HG03039 (cell line): ENCODE measurements around the gene MARCHF10.

Experiments used
- ATAC-seq: cut with Tn5 transposase; IDR thresholded peaks from one replicate; pipeline ENCODE4 v1.9.1; 2021; ENCODE audit warnings: mild to moderate bottlenecking, moderate library complexity; ENCODE audit not compliant: unreplicated experiment

The MARCHF10 gene

DNA sequence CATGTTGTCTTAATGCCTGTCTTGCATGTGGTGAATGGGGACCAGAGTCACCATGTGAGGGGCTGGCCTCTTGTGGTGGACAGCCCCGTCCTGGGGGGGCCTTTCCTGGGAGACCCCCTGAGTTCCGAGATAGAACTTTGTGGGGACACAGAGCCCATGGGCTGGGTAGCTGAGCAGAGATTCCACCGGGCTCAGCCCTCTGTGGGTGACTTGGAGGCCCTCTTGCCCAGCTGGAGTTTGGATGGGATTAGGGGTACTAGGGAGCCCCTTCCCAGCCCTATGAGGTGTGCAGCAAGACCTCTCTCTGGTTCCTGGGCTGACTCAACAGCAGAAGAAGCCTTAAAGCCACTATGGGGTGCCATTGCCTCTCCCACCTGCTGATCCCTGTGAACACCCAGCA is 142.5 kb downstream of the MARCHF10 start:
- ATAC-seq: no peak

DNA sequence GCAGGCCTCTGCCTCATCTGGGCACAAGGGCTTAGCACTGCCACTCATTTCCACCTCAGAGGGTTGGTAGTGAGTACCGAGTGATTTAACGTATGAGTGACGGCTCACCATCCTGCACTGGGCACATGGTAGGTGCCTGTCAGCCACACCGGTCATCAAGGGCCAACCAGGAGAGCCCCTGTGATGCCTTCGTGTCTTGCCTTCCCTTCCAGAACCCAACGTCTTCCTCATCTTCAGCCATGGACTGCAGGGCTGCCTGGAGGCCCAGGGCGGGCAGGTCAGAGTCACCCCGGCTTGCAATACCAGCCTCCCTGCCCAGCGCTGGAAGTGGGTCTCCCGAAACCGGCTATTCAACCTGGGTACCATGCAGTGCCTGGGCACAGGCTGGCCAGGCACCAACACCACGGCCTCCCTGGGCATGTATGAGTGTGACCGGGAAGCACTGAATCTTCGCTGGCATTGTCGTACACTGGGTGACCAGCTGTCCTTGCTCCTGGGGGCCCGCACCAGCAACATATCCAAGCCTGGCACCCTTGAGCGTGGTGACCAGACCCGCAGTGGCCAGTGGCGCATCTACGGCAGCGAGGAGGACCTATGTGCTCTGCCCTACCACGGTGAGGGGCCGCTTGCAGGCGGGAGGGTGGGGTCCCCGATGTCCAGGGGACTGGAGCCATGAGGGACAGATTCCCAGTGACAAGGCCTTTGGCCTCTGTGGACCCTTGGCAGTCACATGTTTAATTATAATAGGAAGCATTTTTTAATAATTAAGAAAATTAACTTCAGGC is 143.6 kb downstream of the MARCHF10 start:
- ATAC-seq: no peak

DNA sequence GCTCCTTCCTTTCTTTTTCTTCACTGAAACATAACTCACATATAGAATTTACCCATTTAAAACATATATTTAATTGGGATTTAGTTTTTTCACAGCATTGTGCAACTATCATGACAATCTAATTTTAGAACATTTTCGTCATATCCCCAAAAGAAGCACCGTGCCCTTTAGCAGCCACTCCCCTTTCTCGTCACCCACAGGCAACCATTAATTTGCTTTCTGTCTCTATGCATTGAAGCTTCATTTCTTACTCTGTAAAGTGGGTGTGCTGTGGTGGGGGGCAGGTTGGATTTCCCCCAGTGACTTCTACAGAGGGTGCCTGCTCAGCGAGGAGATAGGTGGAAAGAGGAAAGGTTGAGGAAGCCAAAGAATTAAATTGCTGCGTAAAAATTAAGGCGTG is 144.8 kb downstream of the MARCHF10 start:
- no peak for ATAC-seq

DNA sequence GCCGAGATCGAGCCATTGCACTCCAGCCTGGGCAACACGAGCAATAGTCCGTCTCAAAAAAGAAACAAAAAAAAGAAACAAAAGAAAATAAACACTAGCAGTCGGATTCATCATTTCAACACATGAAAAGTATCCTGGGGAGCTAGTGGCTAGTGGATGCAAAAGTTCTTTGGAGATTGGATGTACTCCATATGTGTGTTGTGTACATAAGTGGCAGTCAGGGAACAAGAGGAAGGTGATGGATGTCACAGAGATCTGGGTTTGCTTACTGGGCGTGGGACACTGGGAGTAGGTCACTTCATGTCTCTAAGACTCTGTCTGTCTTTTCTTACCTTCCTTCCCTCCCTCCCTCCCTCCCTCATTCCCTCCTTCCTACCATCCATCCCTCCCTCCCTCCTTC is 145.3 kb downstream of the MARCHF10 start:
- no peak for ATAC-seq

DNA sequence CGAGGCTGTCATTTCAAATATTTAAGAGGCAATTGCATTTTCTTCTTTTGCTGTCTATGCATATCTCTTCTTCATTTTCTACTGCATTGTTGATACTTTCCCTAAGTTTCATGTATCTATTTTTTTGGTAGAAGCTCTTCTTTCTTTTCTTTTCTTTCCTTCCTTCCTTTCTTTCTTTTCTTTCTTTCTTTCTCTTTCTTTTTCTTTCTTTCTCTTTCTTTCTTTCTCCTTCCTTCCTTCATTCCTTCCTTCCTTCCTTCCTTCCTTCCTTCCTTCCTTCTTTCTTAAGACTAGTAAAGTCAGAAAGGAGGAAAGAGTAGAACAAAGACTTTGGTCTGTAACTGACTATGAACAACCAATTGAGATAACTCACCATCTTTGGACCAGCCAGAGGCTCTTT is 146.8 kb downstream of the MARCHF10 start:
- no peak for ATAC-seq

DNA sequence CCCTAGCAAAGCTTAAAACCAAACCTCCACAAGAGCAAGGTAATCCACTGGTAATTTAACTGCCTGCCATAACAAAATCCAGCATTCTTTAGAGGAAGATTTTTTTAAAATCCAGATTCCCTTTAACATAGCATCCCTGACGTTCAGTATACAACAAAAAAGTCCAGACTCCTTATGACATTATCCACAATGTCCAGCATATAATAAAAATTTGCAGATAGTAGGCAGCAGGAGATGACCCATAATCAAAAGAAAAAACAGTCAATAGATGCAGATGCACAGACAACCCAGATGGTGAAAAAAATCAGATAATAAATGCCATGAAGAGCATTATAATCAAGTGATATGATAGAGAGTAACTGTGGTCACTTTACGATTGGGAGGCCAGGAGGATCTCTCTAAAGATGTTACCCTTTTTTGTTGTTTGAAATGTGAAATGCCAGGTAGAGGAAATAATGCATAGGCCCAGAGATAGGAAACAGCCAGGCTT is 147.4 kb downstream of the MARCHF10 start:
- ATAC-seq: no peak

DNA sequence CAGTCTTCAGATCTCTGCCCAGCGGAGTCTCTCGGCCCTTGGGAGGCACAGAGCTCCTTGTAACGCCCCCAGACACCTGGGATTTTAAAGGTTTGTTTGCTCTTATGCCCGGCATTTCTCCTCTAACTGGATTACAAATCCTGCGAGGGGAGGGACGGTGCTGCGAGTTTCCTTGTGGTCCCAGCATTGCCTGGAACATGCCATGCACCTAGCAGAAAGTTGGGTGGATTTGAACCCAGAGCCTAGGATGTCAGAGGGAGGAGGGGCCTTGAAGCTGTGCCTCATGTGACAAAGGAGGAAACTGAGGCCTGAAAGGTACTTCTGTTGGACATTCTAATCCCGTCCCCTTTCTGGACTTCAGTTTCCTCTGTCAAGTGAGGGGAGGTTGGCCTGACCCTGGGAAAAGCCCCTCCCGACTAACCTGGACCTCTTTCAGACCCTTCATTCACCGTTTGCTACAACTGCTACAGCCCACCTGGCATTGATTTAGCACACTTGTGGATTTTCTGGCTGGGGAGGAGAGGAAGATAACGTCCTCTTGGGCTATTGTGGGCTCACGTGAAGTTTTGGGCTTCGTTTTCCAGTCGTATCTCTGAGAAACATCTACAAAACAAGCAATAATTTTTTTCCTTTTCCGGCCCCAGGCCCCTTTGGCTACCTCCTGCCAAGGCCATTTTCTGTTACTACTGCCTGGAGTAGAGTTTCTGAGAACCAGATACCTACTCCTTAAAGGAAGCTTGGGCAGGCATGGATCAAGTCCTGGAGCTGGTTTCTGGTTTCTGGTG is 149.8 kb downstream of the MARCHF10 start:
- ATAC-seq: no peak

DNA sequence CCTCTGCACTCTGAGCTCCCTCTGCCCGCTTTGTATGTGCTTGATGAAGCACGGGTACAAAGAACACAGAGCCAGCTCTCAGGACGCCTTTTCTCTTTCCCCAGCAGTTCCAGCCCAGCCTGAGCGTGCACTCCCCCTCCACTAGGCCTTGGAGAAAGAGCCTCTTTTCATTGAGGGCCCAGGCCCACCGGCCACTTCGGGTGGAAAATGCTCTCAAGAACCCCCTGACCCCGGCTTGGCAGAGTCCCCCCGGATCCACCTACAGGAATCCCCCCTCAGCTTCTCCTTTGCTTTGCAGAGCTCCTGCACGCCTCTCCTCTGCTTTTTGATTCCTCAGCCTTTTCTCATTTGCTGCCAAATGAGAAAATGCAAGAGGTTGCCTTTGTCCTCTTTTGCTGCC is 150.4 kb downstream of the MARCHF10 start:
- no peak for ATAC-seq

DNA sequence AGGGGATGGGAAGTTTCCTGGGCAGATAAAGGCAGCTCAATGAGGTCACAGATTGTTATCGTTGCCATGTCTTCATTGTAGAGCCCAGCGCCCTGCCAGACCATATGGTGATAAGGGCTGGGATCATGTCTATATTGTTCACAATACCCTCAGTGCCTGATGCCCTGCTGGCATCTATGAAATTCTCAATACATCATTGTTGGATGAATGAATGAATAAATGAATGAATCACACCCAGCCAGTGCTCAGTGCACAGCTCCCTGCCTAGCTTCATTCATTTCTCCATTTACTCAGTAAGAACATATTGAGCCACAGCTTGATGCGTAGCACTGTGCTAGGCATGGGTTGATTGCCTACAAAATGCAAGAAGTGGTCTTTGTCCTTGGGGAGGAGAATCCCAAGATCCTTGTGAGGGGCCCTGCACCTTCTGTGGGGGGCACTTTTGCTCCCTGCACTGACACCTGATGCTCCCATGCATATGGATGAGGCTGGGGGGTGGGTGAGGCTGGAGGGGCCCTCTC is 150.9 kb downstream of the MARCHF10 start:
- ATAC-seq: no peak

DNA sequence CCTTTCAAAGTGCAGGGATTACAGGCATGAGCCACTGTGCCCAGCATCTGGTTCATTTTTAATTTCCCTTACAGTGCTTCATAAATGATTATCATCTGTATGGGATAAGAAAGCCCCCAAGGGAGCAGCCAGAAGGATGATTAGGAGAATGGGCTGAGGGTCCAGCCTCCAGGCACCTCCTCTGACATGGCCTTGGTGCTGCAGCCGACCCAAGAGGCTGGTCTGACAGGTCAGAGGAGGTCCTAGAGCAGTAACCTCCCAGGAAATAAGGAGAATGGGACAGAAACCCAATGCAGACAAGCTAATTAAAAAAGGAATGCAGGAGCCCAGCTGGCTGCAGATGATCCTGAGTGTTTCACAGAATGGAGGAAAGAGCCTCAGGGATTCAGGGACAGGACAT is 151.7 kb downstream of the MARCHF10 start:
- ATAC-seq: no peak

DNA sequence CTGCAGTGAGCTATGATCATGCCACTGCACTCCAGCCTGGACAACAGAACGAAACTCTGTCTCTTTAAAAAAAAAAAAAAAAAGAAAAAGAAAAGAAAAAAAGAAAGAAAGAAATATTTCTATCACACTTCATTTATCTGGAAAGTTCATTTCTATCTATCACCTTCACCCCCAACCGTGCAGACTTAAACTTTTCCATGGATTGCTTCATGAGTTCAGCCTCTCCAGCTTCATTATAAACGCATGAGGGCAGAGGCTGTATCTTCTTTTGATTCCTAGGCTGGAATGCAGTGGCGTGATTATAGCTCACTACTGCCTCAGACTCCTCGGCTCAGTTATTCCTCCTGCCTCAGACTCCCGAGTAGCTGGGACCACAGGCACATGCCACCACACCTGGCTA is 152.5 kb downstream of the MARCHF10 start:
- ATAC-seq: no peak

DNA sequence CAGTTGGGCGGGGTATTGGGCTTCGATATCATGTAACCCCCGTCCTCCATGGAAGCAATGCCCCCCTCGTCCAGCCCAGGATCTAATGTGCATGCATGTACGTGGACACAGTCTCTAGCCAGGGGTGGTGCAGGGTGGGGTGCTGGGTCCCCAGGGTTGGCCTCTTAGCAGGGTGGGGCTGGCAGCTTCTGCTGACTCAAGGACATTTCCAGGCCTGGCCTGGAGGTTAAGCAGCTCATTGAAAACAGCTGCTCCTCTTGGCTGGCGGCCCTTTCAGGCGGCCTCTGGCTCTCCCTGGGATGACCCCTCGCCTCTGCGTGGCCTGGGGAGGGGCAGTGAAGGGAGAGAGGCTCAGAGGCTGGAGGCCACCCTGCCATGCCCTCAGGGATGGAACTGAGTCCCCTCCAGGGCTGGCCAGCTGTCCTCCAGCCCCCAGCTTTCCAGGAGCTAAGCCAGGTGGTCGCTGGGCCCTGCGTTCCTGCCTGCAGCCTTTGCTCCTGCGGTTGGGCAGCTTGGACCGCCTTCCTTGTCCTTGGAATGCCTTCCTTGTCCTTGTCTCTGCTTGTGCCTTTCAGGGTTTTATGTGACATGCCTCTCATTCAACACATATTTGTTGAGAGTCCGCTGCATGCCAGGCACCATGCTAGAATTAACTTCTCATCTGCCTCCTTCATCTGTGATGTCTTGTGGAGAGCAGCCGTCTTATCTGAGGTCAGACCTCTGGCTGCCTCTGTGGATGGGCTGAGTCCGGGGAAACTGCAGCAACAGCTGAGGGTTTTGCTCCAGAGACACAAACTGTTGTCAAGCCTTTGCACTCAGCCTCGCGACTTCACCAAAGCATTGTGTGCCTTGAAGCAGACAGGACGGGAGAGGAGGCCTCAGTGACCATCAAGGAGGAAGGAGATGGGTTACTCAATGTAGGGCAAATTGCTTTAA is 154.0 kb downstream of the MARCHF10 start:
- no peak for ATAC-seq

DNA sequence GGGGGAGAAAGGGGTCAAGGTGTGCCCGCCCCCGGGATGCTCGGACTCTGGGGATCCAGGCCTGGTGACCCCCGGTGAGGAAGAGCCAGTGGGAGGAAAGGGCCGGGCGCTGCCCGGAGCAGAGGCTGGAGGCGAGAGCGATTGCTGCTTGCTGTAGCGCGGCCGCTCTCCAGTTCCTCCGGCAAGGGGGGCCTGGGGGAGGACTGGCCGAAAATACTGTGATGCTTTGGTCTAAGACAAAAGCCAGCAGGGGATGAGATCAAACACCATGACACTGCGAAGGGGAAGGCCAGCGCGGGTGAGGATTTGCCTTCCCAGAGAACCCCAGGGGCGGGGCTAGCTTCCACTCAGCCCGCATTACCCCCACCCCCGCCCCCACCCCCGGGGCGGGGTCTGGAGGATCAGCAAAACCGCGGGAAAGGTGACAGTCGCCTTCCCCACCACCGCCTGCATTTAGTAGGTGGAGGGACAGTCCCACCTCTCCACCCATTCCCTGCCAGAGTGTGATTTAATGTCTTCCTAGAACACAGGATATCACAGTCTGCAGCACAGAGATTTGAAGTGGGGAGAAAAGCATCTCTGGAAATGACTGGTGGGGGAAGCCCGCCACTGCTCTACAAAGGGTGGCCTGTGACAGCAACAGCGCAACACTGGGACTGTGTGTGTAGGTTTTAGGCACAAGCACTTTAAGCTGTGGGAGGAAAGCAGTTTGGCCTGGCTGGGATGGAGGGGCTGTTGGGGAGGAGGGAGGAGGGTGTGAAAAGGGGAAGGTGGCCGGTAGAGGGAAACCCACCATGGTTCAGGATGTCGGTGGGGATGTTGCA is 154.9 kb downstream of the MARCHF10 start:
- ATAC-seq: peak; percentile 81

DNA sequence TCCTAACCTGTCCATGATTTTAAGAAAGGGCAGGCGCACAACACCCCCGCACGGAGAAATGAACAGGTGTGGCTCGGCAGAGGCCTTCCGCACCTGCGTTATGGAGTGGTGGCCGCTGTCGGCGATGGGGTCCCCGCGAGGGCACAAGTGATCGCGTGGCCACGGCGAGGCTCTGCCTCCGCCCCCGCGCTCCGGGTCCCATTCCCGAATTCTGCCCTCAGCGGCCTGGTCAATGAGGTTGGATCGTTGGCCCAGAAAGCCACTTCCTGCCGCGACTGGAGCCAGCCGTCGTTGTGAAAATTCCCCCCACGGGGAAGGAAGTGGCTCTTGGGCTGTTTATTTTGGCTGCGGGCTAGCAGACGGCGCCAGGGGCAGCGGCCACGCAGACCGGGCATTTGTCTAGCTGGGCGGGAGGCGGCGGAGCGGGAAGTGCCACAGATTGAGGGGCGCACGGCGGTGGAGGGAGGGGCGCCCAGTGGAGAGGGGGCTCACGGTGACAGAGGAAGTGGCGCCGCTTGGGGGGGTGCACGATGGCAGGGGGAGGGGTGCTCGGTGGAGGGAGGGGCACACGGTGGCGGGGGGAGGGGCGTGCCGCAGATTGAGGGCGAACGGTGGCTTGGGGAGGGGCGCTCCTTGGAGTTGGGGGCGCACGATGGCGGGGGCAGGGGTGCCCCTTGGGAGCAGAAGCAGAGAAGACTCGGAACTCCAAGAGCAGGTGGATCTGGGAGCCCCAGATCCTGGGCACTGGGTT is 155.7 kb downstream of the MARCHF10 start:
- ATAC-seq: no peak
